H1 (cell line): ENCODE results near the gene EIF4ENIF1.

ENCODE experiments used
- EP300 ChIP-seq, 2 experiments: IDR thresholded peaks; 1 replicate in 1 of 2; 2 replicates in 1 of 2; pipeline ENCODE4 v1.6.1; 2011 to 2012; ENCODE audit warnings: low read depth in 2 of 2, low read length in 2 of 2, mild to moderate bottlenecking in 2 of 2, borderline replicate concordance in 1 of 2, inconsistent platforms in 1 of 2, moderate library complexity in 1 of 2
- JUN ChIP-seq: IDR thresholded peaks from 2 replicates; pipeline ENCODE4 v1.6.1; 2011; ENCODE audit warnings: low read depth, mild to moderate bottlenecking, improper control_type of control experiment, low read length
- POLR2A ChIP-seq, 2 experiments: IDR thresholded peaks; 1 replicate in 1 of 2; 2 replicates in 1 of 2; pipeline ENCODE4 v1.6.1; 2011; ENCODE audit warnings: low read depth in 2 of 2, low read length in 2 of 2, mild to moderate bottlenecking in 2 of 2; ENCODE audit errors: control extremely low read depth in 1 of 2
- POLR2AphosphoS5 ChIP-seq: IDR thresholded peaks from 2 replicates; pipeline ENCODE4 v1.6.1; 2011; ENCODE audit warnings: low read depth, low read length

- no peak for TF ChIP-seq JUN
- TF ChIP-seq POLR2A (IDR thresholded peaks at IDR 0.05; ENCODE audit: control extremely low read depth in 1 of 2, low read depth in 2 of 2, low read length in 2 of 2) = no peak
- TF ChIP-seq EP300 (IDR thresholded peaks at IDR 0.05; ENCODE audit: borderline replicate concordance in 1 of 2, low read depth in 2 of 2, low read length in 2 of 2) = no peak
- TF ChIP-seq POLR2AphosphoS5 = no peak
These were observed 44.0 kb downstream of the EIF4ENIF1 start for GRCh38 chr22:31445642-31446041.
